Liver (tissue), 9 donors: ENCODE results near the gene PRR9. TPM values are rescaled to one million over a fixed set of nuclear protein-coding genes. Genes with fewer than 3 reads are reported as not detected.
A peak's percentile ranks its signal among the peaks of the same experiment; 100 is the strongest.

Source experiments
- DNase-seq: peaks from one replicate; pipeline ENCODE4 v3.0.0-alpha.2; 2017; ENCODE audit warnings: low spot score
- H3K27ac ChIP-seq, 2 donors: one replicate each; pipeline ENCODE4 v1.7.0; 2013; ENCODE audit warnings: inconsistent platforms in 2 of 2, low read length in 2 of 2, control low read depth in 1 of 2, low read depth in 1 of 2, mild to moderate bottlenecking in 1 of 2
- H3K27me3 ChIP-seq, 4 donors: one replicate each; pipeline versions ENCODE4 v1.6.1 to v1.7.0; 2013; ENCODE audit warnings: low read length in 3 of 4, inconsistent platforms in 1 of 4, mild to moderate bottlenecking in 1 of 4, moderate library complexity in 1 of 4; ENCODE audit not compliant: control insufficient read depth in 4 of 4, insufficient read depth in 4 of 4
- H3K36me3 ChIP-seq, 4 donors: one replicate each; pipeline versions ENCODE4 v1.6.1 to v1.7.0; 2013; ENCODE audit warnings: low read length in 3 of 4, mild to moderate bottlenecking in 3 of 4, low read depth in 1 of 4, moderate library complexity in 1 of 4; ENCODE audit not compliant: control insufficient read depth in 4 of 4, insufficient read depth in 3 of 4
- H3K4me1 ChIP-seq, 4 donors: one replicate each; pipeline versions ENCODE4 v1.6.1 to v1.7.0; 2013; ENCODE audit warnings: low read length in 3 of 4, mild to moderate bottlenecking in 3 of 4, moderate library complexity in 1 of 4; ENCODE audit not compliant: control insufficient read depth in 4 of 4, insufficient read depth in 4 of 4
- H3K4me3 ChIP-seq, 3 donors: one replicate each; pipeline versions ENCODE4 v1.6.1 to v1.7.0; 2013; ENCODE audit warnings: low read length in 3 of 3, control low read depth in 1 of 3, low read depth in 1 of 3, mild to moderate bottlenecking in 1 of 3
- H3K9ac ChIP-seq, 2 donors: one replicate each; pipeline ENCODE4 v1.7.0; 2013; ENCODE audit warnings: low read length in 2 of 2, mild to moderate bottlenecking in 2 of 2, moderate library complexity in 2 of 2, control low read depth in 1 of 2, low read depth in 1 of 2
- H3K9me3 ChIP-seq, 4 donors: one replicate each; pipeline versions ENCODE4 v1.6.1 to v1.7.0; 2013; ENCODE audit warnings: low read length in 3 of 4; ENCODE audit not compliant: control insufficient read depth in 4 of 4
- EGR1 ChIP-seq, 2 donors: IDR thresholded peaks; 2 replicates each; pipeline ENCODE4 v1.6.1; 2016 to 2018; ENCODE audit warnings: antibody characterized with exemption in 2 of 2, low read depth in 2 of 2
- FOXA2 ChIP-seq: IDR thresholded peaks from 2 replicates; pipeline ENCODE4 v1.6.1; 2016; ENCODE audit warnings: antibody characterized with exemption
- GABPA ChIP-seq, 2 donors: IDR thresholded peaks in 1 of 2; conservative IDR thresholded peaks in 1 of 2; 2 replicates each; pipeline ENCODE4 v1.6.1; 2016; ENCODE audit warnings: antibody characterized with exemption in 2 of 2, mild to moderate bottlenecking in 1 of 2, moderate library complexity in 1 of 2
- HNF4A ChIP-seq, 2 donors: conservative IDR thresholded peaks; 2 replicates each; pipeline ENCODE4 v1.6.1; 2016; ENCODE audit warnings: antibody characterized with exemption in 2 of 2, mild to moderate bottlenecking in 2 of 2
- HNF4G ChIP-seq: IDR thresholded peaks from 2 replicates; pipeline ENCODE4 v1.6.1; 2016; ENCODE audit warnings: antibody characterized with exemption
- JUND ChIP-seq, 2 donors: IDR thresholded peaks; 2 replicates each; pipeline ENCODE4 v1.6.1; 2016; ENCODE audit warnings: antibody characterized with exemption in 2 of 2
- NR2F2 ChIP-seq: IDR thresholded peaks from 2 replicates; pipeline ENCODE4 v1.6.1; 2016; ENCODE audit warnings: antibody characterized with exemption
- RAD21 ChIP-seq, 2 donors: IDR thresholded peaks; 2 replicates each; pipeline ENCODE4 v1.6.1; 2016; ENCODE audit warnings: antibody characterized with exemption in 2 of 2, mild to moderate bottlenecking in 2 of 2
- SP1 ChIP-seq: IDR thresholded peaks from 2 replicates; pipeline ENCODE4 v1.6.1; 2018; ENCODE audit warnings: antibody characterized with exemption, mild to moderate bottlenecking
- TAF1 ChIP-seq: conservative IDR thresholded peaks from 2 replicates; pipeline ENCODE4 v1.6.1; 2016; ENCODE audit warnings: antibody characterized with exemption, mild to moderate bottlenecking
- WGBS: extraction: QIAGEN DNeasy Blood & Tissue Kit; methylation state at CpG from one replicate; pipeline ENCODE4 v1.1.7; 2013; 5-methylcytosine and 5-hydroxymethylcytosine counted together
- polyA plus RNA-seq, 2 donors: library from polyadenylated mRNA; stranded (reverse) in 1 of 2; unstranded in 1 of 2; fragments of 200-250 nt in 1 of 2; fragments of >200 nt in 1 of 2; fragmentation: Nextera tagmentation in 1 of 2; extraction: Ambion mirVana in 1 of 2; gene quantifications; one replicate each; pipeline versions ENCODE4 v1.2.1 to v1.2.3, GENCODE V29; 2013 to 2015
- total RNA-seq, 2 donors: library from RNA; depleted of rRNA; stranded (reverse); fragments of >200 nt; gene quantifications; one replicate each; pipeline ENCODE4 v1.2.3, GENCODE V29; 2014
- TF ChIP-seq, protein P1 (sequence below): IDR thresholded peaks from 2 replicates; pipeline ENCODE4 v1.6.1; 2016; ENCODE audit warnings: antibody characterized with exemption
- TF ChIP-seq, protein P2 (sequence below): IDR thresholded peaks from 2 replicates; pipeline ENCODE4 v1.6.1; 2016; ENCODE audit warnings: antibody characterized with exemption, mild to moderate bottlenecking
- TF ChIP-seq, protein P3 (sequence below): fragments of 150-350 bp; IDR thresholded peaks from 2 replicates; pipeline ENCODE4 v1.5.1; 2017; ENCODE audit warnings: improper control_type of control experiment, low read depth, low read length; ENCODE audit not compliant: missing input control
- TF ChIP-seq, protein P4 (sequence below): IDR thresholded peaks from 2 replicates; pipeline ENCODE4 v1.6.1; 2016; ENCODE audit warnings: antibody characterized with exemption
- TF ChIP-seq, protein P5 (sequence below): IDR thresholded peaks from 2 replicates; pipeline ENCODE4 v1.6.1; 2016; ENCODE audit warnings: antibody characterized with exemption
- donor health status: healthy.
- donor health status: healthy.
- donor health status: healthy.
- donor health status: healthy.
- donor health status: healthy.

PRR9 gene
- total and polyA plus RNA-seq, 4 donors = not detected

DNA sequence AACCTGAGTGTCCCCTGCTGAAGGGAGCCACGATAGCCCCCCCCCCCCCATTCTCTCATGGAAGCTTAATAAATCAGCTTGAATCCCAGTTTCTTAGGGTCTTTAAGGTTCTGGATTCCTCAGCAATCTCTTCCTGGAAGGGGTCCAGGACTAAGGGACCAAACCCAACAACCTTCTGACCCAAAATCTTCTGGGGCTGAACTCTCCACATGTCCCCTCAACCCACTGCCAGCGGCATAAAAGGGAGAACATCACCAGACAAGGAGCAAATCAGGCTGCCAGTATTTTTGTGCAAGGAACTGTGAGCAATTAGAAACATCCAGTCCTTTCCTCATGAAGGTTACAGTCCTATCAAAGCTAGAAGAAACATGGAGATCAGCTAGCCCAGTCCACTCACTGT lies 29.4 kb downstream of the PRR9 start:
- no peak overlapping the region for H3K4me3 ChIP-seq
- no peaks in the 10 kb centered on the region for H3K36me3 ChIP-seq
- DNase-seq = peak; percentile 1
- H3K27ac ChIP-seq = no peak overlapping the region
- 70% methylated on average over 2 of the region's 2 CpGs for WGBS
- TF ChIP-seq, protein P1, sequence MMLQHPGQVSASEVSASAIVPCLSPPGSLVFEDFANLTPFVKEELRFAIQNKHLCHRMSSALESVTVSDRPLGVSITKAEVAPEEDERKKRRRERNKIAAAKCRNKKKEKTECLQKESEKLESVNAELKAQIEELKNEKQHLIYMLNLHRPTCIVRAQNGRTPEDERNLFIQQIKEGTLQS = no peak
- TF ChIP-seq HNF4A (conservative IDR thresholded peaks at IDR 0.05) = no peak
- no peak for TF ChIP-seq EGR1 (IDR thresholded peaks at IDR 0.05; ENCODE audit: low read depth in 2 of 2)
- TF ChIP-seq FOXA2 = no peak
- no peak for TF ChIP-seq SP1
- TF ChIP-seq RAD21 (IDR thresholded peaks at IDR 0.05) = no peak
- TF ChIP-seq GABPA (IDR thresholded peaks at IDR 0.05 in 1 of 2, conservative IDR thresholded peaks at IDR 0.05 in 1 of 2) = no peak
- no peak for TF ChIP-seq HNF4G
- TF ChIP-seq, protein P2, sequence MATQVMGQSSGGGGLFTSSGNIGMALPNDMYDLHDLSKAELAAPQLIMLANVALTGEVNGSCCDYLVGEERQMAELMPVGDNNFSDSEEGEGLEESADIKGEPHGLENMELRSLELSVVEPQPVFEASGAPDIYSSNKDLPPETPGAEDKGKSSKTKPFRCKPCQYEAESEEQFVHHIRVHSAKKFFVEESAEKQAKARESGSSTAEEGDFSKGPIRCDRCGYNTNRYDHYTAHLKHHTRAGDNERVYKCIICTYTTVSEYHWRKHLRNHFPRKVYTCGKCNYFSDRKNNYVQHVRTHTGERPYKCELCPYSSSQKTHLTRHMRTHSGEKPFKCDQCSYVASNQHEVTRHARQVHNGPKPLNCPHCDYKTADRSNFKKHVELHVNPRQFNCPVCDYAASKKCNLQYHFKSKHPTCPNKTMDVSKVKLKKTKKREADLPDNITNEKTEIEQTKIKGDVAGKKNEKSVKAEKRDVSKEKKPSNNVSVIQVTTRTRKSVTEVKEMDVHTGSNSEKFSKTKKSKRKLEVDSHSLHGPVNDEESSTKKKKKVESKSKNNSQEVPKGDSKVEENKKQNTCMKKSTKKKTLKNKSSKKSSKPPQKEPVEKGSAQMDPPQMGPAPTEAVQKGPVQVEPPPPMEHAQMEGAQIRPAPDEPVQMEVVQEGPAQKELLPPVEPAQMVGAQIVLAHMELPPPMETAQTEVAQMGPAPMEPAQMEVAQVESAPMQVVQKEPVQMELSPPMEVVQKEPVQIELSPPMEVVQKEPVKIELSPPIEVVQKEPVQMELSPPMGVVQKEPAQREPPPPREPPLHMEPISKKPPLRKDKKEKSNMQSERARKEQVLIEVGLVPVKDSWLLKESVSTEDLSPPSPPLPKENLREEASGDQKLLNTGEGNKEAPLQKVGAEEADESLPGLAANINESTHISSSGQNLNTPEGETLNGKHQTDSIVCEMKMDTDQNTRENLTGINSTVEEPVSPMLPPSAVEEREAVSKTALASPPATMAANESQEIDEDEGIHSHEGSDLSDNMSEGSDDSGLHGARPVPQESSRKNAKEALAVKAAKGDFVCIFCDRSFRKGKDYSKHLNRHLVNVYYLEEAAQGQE = no peak
- TF ChIP-seq, protein P3, sequence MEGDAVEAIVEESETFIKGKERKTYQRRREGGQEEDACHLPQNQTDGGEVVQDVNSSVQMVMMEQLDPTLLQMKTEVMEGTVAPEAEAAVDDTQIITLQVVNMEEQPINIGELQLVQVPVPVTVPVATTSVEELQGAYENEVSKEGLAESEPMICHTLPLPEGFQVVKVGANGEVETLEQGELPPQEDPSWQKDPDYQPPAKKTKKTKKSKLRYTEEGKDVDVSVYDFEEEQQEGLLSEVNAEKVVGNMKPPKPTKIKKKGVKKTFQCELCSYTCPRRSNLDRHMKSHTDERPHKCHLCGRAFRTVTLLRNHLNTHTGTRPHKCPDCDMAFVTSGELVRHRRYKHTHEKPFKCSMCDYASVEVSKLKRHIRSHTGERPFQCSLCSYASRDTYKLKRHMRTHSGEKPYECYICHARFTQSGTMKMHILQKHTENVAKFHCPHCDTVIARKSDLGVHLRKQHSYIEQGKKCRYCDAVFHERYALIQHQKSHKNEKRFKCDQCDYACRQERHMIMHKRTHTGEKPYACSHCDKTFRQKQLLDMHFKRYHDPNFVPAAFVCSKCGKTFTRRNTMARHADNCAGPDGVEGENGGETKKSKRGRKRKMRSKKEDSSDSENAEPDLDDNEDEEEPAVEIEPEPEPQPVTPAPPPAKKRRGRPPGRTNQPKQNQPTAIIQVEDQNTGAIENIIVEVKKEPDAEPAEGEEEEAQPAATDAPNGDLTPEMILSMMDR = no peak
- TF ChIP-seq NR2F2 = no peak
- TF ChIP-seq JUND (IDR thresholded peaks at IDR 0.05) = no peak
- TF ChIP-seq, protein P4, sequence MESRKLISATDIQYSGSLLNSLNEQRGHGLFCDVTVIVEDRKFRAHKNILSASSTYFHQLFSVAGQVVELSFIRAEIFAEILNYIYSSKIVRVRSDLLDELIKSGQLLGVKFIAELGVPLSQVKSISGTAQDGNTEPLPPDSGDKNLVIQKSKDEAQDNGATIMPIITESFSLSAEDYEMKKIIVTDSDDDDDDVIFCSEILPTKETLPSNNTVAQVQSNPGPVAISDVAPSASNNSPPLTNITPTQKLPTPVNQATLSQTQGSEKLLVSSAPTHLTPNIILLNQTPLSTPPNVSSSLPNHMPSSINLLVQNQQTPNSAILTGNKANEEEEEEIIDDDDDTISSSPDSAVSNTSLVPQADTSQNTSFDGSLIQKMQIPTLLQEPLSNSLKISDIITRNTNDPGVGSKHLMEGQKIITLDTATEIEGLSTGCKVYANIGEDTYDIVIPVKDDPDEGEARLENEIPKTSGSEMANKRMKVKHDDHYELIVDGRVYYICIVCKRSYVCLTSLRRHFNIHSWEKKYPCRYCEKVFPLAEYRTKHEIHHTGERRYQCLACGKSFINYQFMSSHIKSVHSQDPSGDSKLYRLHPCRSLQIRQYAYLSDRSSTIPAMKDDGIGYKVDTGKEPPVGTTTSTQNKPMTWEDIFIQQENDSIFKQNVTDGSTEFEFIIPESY = no peak
- TF ChIP-seq, protein P5, sequence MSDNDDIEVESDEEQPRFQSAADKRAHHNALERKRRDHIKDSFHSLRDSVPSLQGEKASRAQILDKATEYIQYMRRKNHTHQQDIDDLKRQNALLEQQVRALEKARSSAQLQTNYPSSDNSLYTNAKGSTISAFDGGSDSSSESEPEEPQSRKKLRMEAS = no peak
- TF ChIP-seq TAF1 = no peak
- H3K9ac ChIP-seq = no peak overlapping the region
- H3K4me1 ChIP-seq = no peaks in the 10 kb centered on the region
- peaks cover 0 to 7% (median 0%) of the 10 kb centered on the region in 4 donors for H3K27me3 ChIP-seq
- no peaks in the 10 kb centered on the region for H3K9me3 ChIP-seq
